GM18505 (cell line): ENCODE measurements around the gene MAGEF1.

ENCODE experiments used
- ATAC-seq: cut with Tn5 transposase; IDR thresholded peaks from one replicate; pipeline ENCODE4 v1.9.1; 2021; ENCODE audit not compliant: unreplicated experiment
- POLR2A ChIP-seq: IDR thresholded peaks from 4 replicates; pipeline ENCODE4 v1.6.1; 2011; ENCODE audit warnings: borderline replicate concordance; ENCODE audit not compliant: insufficient read depth, insufficient read length; ENCODE audit errors: extremely low read depth

MAGEF1 gene

GRCh38 chr3:184726497-184726896, 14.6 kb upstream of the MAGEF1 start:
- no peak for ATAC-seq

GRCh38 chr3:184725176-184725719, 13.4 kb upstream of the MAGEF1 start:
- ATAC-seq: no peak
- TF ChIP-seq POLR2A: no peak

More at GRCh38 chr3:184726497-184726896, 14.6 kb upstream of the MAGEF1 start:
- no peak for TF ChIP-seq POLR2A

- no peak for TF ChIP-seq POLR2A
- no peak for ATAC-seq
These were observed 12.8 kb upstream of the MAGEF1 start for GRCh38 chr3:184724699-184725098.

GRCh38 chr3:184719709-184720108, 7.8 kb upstream of the MAGEF1 start:
- no peak for TF ChIP-seq POLR2A
- no peak for ATAC-seq

- ATAC-seq: no peak
- no peak for TF ChIP-seq POLR2A
These were observed 6.6 kb upstream of the MAGEF1 start for GRCh38 chr3:184718431-184718830.

- no peak for TF ChIP-seq POLR2A
- no peak for ATAC-seq
These were observed 5.6 kb upstream of the MAGEF1 start for GRCh38 chr3:184717399-184717983.

GRCh38 chr3:184716622-184717398, 4.9 kb upstream of the MAGEF1 start:
- no peak for ATAC-seq
- no peak for TF ChIP-seq POLR2A

- ATAC-seq: no peak
- no peak for TF ChIP-seq POLR2A
These were observed 4.2 kb upstream of the MAGEF1 start for GRCh38 chr3:184715943-184716621.

- ATAC-seq: no peak
- no peak for TF ChIP-seq POLR2A
These were observed 1.7 kb upstream of the MAGEF1 start for GRCh38 chr3:184713521-184713920.

GRCh38 chr3:184713040-184713355, 1.1 kb upstream of the MAGEF1 start:
- TF ChIP-seq POLR2A: no peak

GRCh38 chr3:184712248-184713039, 580 bp upstream of the MAGEF1 start:
- ATAC-seq: peak; percentile 9
- no peak for TF ChIP-seq POLR2A

More at GRCh38 chr3:184713040-184713355, 1.1 kb upstream of the MAGEF1 start:
- ATAC-seq: no peak

- TF ChIP-seq POLR2A: no peak
- peak; percentile 46 for ATAC-seq
These were observed 883 bp downstream of the MAGEF1 start for GRCh38 chr3:184710870-184711492.
